Panc1 (cell line): ENCODE data around the gene TOMM5. TPM values are rescaled to one million over a fixed set of nuclear protein-coding genes. Genes with fewer than 3 reads are reported as not detected.

Experiments
- ATAC-seq: fragments of 200-7000 bp; cut with Tn5 transposase; 2 replicates; pipeline ENCODE4 v1.9.1; 2020; ENCODE audit warnings: mild to moderate bottlenecking, moderate library complexity
- BruUV-seq: library from RNA; stranded (reverse); fragments of 400-500 nt; replicated peaks from 2 replicates; lab custom pipeline; 2021; lab: Mats Ljungman, UMichigan
- CTCF ChIA-PET: fragments of 300-600 bp; sonication (Branson Sonifier 250); formaldehyde crosslinking; loops from one replicate; lab custom pipeline; 2022; ENCODE audit warnings: antibody characterized with exemption; lab: Charles Lee
- POLR2A ChIA-PET: fragments of 300-600 bp; sonication (Branson Sonifier 250); formaldehyde crosslinking; loops from one replicate; lab custom pipeline; 2022; ENCODE audit warnings: antibody characterized with exemption; lab: Charles Lee
- DNase-seq: peaks from one replicate; pipeline ENCODE4 v3.0.0-alpha.2; 2010; ENCODE audit warnings: low read depth, low spot score
- H3K27ac ChIP-seq: 2 replicates; pipeline ENCODE4 v1.5.1; 2011; ENCODE audit warnings: mild to moderate bottlenecking, low read length, inconsistent platforms
- H3K27me3 ChIP-seq: fragments of 200-500 bp; sonication (Bioruptor generic); 2 replicates; pipeline ENCODE4 v1.6.0; 2014; ENCODE audit warnings: low read length, inconsistent platforms; ENCODE audit not compliant: control insufficient read depth, insufficient read depth
- H3K36me3 ChIP-seq: fragments of 200-500 bp; sonication (Bioruptor generic); 2 replicates; pipeline ENCODE4 v1.5.1; 2014; ENCODE audit warnings: inconsistent platforms, mild to moderate bottlenecking, low read length, moderate library complexity; ENCODE audit not compliant: control insufficient read depth, insufficient read depth
- H3K4me1 ChIP-seq: 2 replicates; pipeline ENCODE4 v1.5.1; 2011; ENCODE audit warnings: inconsistent platforms, mild to moderate bottlenecking, low read length, moderate library complexity; ENCODE audit not compliant: control insufficient read depth, insufficient read depth
- H3K4me3 ChIP-seq, 2 experiments: 2 replicates each; pipeline ENCODE4 v1.5.1; 2011 to 2012; ENCODE audit warnings: low read depth in 2 of 2, low read length in 2 of 2, mild to moderate bottlenecking in 2 of 2, inconsistent platforms in 1 of 2, moderate library complexity in 1 of 2
- H3K9me3 ChIP-seq: fragments of 200-500 bp; sonication (Bioruptor generic); 2 replicates; pipeline ENCODE4 v1.5.1; 2014; ENCODE audit warnings: low read depth, mild to moderate bottlenecking, inconsistent platforms, low read length, moderate library complexity; ENCODE audit not compliant: control insufficient read depth, insufficient read depth
- POLR2AphosphoS5 ChIP-seq: IDR thresholded peaks from 2 replicates; pipeline ENCODE4 v1.6.1; 2012; ENCODE audit warnings: mild to moderate bottlenecking, low read depth, low read length, moderate library complexity
- SIN3A ChIP-seq: IDR thresholded peaks from 2 replicates; pipeline ENCODE4 v1.6.1; 2012; ENCODE audit warnings: low read depth, mild to moderate bottlenecking, low read length, moderate library complexity, borderline replicate concordance; ENCODE audit not compliant: insufficient read depth
- TCF7L2 ChIP-seq: IDR thresholded peaks from 2 replicates; pipeline ENCODE4 v1.6.1; 2011; ENCODE audit warnings: mild to moderate bottlenecking, low read depth, low read length, inconsistent platforms
- in situ Hi-C: cut with HindIII; loops from 2 replicates; pipeline ENCODE4 v1.10.0; 2016; ENCODE audit warnings: low sequenced_read_pairs, low pct_unique_long_range_greater_than_20kb
- intact Hi-C: fragments of 100-400 bp; cut with micrococcal nuclease; formaldehyde crosslinking; loops from one replicate; pipeline ENCODE4 v1.10.0; 2022; ENCODE audit not compliant: unreplicated experiment
- total RNA-seq: library from RNA; stranded (reverse); gene quantifications from one replicate; pipeline ENCODE4 v1.2.1, GENCODE V29; 2021; ENCODE audit not compliant: unreplicated experiment
- TF ChIP-seq, protein P1 (sequence below): fragments of 450-650 bp; IDR thresholded peaks from 2 replicates; pipeline ENCODE4 v1.5.1; 2017; ENCODE audit warnings: mild to moderate bottlenecking
- TF ChIP-seq, protein P2 (sequence below), 2 experiments: IDR thresholded peaks; 2 replicates each; pipeline ENCODE4 v1.6.1; 2011 to 2012; ENCODE audit warnings: low read depth in 2 of 2, control low read depth in 1 of 2, low read length in 1 of 2, mild to moderate bottlenecking in 1 of 2, moderate library complexity in 1 of 2; ENCODE audit not compliant: insufficient read depth in 1 of 2

The TOMM5 gene
- total RNA-seq, 1 experiment from 2014 or later: 333 TPM

DNA sequence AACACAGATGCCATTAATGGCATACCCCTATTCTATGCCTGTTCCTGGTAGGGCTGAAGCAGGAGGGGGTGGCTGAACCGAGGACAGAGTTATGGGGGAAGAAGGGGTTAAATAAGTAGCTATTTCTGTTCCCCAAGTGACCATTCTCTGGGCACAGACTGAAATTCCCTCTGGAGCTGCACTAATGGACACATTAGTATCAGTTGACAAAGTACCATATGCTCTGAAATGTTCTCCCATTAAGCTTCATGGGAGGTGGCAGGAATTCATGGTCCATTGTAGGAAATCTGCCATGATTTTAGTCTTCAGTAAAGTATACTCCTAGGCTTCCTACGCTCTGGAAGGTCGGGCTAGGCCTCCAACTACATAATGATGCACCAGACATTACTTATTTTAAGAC lies 47.8 kb upstream of the TOMM5 start:
- intact Hi-C loops: no loop called here
- Histone ChIP-seq H3K27me3 (peaks cover 44% of the 10 kb centered on the region), H3K27ac (no peak overlapping the region), H3K36me3 (no peaks in the 10 kb centered on the region), H3K4me3 (no peak overlapping the region), H3K9me3 (no peaks in the 10 kb centered on the region), H3K4me1 (no peaks in the 10 kb centered on the region)
- ATAC-seq (no peak), DNase-seq (no peak)
- in situ Hi-C loops: no loop called here
- ChIA-PET POLR2A (no interaction called here), CTCF (no interaction called here)
- TF ChIP-seq, protein P1, sequence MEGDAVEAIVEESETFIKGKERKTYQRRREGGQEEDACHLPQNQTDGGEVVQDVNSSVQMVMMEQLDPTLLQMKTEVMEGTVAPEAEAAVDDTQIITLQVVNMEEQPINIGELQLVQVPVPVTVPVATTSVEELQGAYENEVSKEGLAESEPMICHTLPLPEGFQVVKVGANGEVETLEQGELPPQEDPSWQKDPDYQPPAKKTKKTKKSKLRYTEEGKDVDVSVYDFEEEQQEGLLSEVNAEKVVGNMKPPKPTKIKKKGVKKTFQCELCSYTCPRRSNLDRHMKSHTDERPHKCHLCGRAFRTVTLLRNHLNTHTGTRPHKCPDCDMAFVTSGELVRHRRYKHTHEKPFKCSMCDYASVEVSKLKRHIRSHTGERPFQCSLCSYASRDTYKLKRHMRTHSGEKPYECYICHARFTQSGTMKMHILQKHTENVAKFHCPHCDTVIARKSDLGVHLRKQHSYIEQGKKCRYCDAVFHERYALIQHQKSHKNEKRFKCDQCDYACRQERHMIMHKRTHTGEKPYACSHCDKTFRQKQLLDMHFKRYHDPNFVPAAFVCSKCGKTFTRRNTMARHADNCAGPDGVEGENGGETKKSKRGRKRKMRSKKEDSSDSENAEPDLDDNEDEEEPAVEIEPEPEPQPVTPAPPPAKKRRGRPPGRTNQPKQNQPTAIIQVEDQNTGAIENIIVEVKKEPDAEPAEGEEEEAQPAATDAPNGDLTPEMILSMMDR: no peak
- TF ChIP-seq, protein P2, sequence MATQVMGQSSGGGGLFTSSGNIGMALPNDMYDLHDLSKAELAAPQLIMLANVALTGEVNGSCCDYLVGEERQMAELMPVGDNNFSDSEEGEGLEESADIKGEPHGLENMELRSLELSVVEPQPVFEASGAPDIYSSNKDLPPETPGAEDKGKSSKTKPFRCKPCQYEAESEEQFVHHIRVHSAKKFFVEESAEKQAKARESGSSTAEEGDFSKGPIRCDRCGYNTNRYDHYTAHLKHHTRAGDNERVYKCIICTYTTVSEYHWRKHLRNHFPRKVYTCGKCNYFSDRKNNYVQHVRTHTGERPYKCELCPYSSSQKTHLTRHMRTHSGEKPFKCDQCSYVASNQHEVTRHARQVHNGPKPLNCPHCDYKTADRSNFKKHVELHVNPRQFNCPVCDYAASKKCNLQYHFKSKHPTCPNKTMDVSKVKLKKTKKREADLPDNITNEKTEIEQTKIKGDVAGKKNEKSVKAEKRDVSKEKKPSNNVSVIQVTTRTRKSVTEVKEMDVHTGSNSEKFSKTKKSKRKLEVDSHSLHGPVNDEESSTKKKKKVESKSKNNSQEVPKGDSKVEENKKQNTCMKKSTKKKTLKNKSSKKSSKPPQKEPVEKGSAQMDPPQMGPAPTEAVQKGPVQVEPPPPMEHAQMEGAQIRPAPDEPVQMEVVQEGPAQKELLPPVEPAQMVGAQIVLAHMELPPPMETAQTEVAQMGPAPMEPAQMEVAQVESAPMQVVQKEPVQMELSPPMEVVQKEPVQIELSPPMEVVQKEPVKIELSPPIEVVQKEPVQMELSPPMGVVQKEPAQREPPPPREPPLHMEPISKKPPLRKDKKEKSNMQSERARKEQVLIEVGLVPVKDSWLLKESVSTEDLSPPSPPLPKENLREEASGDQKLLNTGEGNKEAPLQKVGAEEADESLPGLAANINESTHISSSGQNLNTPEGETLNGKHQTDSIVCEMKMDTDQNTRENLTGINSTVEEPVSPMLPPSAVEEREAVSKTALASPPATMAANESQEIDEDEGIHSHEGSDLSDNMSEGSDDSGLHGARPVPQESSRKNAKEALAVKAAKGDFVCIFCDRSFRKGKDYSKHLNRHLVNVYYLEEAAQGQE (IDR thresholded peaks at IDR 0.05; ENCODE audit: insufficient read depth in 1 of 2, low read depth in 2 of 2, low read length in 1 of 2): no peak
- no peak for TF ChIP-seq TCF7L2
- no peak for TF ChIP-seq SIN3A
- no peak for TF ChIP-seq POLR2AphosphoS5
- no TSS peak for BruUV-seq

DNA sequence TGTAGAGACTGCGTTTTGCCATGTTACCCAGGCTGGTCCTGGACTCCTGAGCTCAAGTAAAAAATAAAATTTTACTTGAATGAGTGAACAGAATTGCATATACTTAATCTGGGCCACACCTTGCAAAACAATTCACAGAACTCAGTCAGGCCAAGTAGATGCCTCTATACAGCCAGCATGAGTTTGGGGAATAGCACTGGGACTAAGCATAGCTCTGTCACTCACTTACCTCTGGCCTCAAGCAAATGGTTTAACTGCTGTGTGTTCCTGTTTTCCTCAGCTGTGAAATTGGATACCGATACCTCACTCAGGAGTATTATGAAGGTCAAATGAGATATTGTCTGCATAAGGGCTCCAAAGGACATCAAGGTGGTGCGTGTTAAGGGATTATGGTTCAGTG lies 47.4 kb upstream of the TOMM5 start:
- Histone ChIP-seq H3K4me1 (no peaks in the 10 kb centered on the region), H3K4me3 (no peak overlapping the region), H3K9me3 (no peaks in the 10 kb centered on the region), H3K27me3 (peaks cover 42% of the 10 kb centered on the region), H3K36me3 (no peaks in the 10 kb centered on the region), H3K27ac (no peak overlapping the region)
- ChIA-PET POLR2A (no interaction called here), CTCF (interaction anchor here (0.6 kb wide), 1 partner anchor 356 kb away, joined by 3 read pairs; no protein-coding TSS in a partner anchor)
- no peak for DNase-seq
- in situ Hi-C loops (no loop called here), intact Hi-C loops (no loop called here)
- ATAC-seq: no peak
- no peak for TF ChIP-seq SIN3A
- TF ChIP-seq, protein P2 (IDR thresholded peaks at IDR 0.05; ENCODE audit: insufficient read depth in 1 of 2, low read depth in 2 of 2, low read length in 1 of 2): no peak
- no peak for TF ChIP-seq TCF7L2
- TF ChIP-seq, protein P1: no peak
- no peak for TF ChIP-seq POLR2AphosphoS5
- BruUV-seq: no TSS peak
